Osteoblast (primary cell): ENCODE results near the gene AMBRA1. TPM values are rescaled to one million over a fixed set of nuclear protein-coding genes. Genes with fewer than 3 reads are reported as not detected.

Experiments
- DNase-seq: peaks from one replicate; pipeline ENCODE4 v3.0.0; 2011; ENCODE audit warnings: low spot score, mixed read lengths; ENCODE audit not compliant: insufficient read length; ENCODE audit errors: missing footprints
- H2AFZ ChIP-seq: 2 replicates; pipeline ENCODE4 v1.6.0; 2011; ENCODE audit warnings: mild to moderate bottlenecking, low read length
- H3K27ac ChIP-seq: 2 replicates; pipeline ENCODE4 v1.5.1; 2011; ENCODE audit warnings: mild to moderate bottlenecking, low read depth, low read length, moderate library complexity
- H3K27me3 ChIP-seq: 2 replicates; pipeline ENCODE4 v1.6.0; 2012; ENCODE audit warnings: mild to moderate bottlenecking, control low read depth, inconsistent platforms, low read length, moderate library complexity; ENCODE audit not compliant: insufficient read depth
- H3K36me3 ChIP-seq: 2 replicates; pipeline ENCODE4 v1.5.1; 2011; ENCODE audit warnings: mild to moderate bottlenecking, low read length, control low read depth, moderate library complexity; ENCODE audit not compliant: insufficient read depth
- H3K4me1 ChIP-seq: 2 replicates; pipeline ENCODE4 v1.5.1; 2011; ENCODE audit warnings: mild to moderate bottlenecking, low read length, control low read depth, moderate library complexity; ENCODE audit not compliant: insufficient read depth
- H3K4me2 ChIP-seq: 2 replicates; pipeline ENCODE4 v1.6.0; 2011; ENCODE audit warnings: mild to moderate bottlenecking, low read length; ENCODE audit not compliant: insufficient read depth
- H3K4me3 ChIP-seq: fragments of 200-600 bp; sonication (generic); 3 replicates; pipeline ENCODE4 v1.5.1; 2012; ENCODE audit warnings: mild to moderate bottlenecking, low read length, inconsistent platforms; ENCODE audit not compliant: insufficient read depth
- H3K79me2 ChIP-seq: 2 replicates; pipeline ENCODE4 v1.6.0; 2012; ENCODE audit warnings: mild to moderate bottlenecking, low read length, control low read depth, inconsistent platforms; ENCODE audit not compliant: insufficient read depth
- H3K9me3 ChIP-seq: 2 replicates; pipeline ENCODE4 v1.5.1; 2011; ENCODE audit warnings: low read depth, low read length, control low read depth
- H4K20me1 ChIP-seq: 2 replicates; pipeline ENCODE4 v1.6.0; 2012; ENCODE audit warnings: mild to moderate bottlenecking, low read length, control low read depth; ENCODE audit not compliant: insufficient read depth
- total RNA-seq: library from RNA; depleted of rRNA; stranded (reverse); fragments of >200 nt; gene quantifications from 2 replicates; pipeline ENCODE4 v1.2.3, GENCODE V29; 2012
- TF ChIP-seq, protein P1 (sequence below): IDR thresholded peaks from 2 replicates; pipeline ENCODE4 v1.5.1; 2011; ENCODE audit warnings: mild to moderate bottlenecking, low read depth, low read length, moderate library complexity; ENCODE audit errors: extremely low read depth

Gene AMBRA1
- total RNA-seq, 1 donor: 29.7 TPM

DNA sequence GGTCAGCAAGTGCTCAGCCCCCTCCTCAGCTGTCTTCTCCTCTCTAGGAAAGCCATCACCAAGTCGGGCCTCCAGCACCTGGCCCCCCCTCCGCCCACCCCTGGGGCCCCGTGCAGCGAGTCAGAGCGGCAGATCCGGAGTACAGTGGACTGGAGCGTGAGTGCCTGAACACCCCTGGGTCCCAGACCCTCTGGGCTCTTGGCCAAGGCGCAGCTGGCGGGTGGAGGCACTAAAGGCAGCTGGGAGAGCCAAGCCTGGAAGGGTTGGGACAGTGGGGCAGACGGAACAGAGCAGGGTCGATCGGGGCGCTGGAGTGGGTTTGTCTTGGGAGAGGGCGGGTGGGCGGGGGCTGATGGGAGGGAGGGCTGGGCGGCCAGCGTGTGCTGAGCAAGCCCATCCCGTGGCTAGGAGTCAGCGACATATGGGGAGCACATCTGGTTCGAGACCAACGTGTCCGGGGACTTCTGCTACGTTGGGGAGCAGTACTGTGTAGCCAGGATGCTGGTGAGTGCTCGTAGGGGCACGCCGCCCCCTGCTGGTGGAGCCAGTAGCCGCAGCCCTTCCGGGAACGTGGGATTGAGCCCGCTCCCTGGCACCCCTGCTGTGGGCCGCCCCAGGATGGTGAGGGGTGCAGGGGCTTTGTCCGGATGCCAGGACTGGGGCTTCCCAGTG lies 226.4 kb downstream of the AMBRA1 start:
- H3K27ac ChIP-seq: no peak overlapping the region
- peaks cover 26% of the 10 kb centered on the region for H4K20me1 ChIP-seq
- H3K79me2 ChIP-seq: peaks cover 27% of the 10 kb centered on the region
- no peaks in the 10 kb centered on the region for H3K9me3 ChIP-seq
- no peaks in the 10 kb centered on the region for H3K27me3 ChIP-seq
- H2AFZ ChIP-seq: no peak overlapping the region
- DNase-seq: peak; percentile 68
- H3K4me1 ChIP-seq: peaks cover 16% of the 10 kb centered on the region
- H3K4me3 ChIP-seq: no peak overlapping the region
- no peak overlapping the region for H3K4me2 ChIP-seq
- peaks cover 19% of the 10 kb centered on the region for H3K36me3 ChIP-seq
- TF ChIP-seq, protein P1, sequence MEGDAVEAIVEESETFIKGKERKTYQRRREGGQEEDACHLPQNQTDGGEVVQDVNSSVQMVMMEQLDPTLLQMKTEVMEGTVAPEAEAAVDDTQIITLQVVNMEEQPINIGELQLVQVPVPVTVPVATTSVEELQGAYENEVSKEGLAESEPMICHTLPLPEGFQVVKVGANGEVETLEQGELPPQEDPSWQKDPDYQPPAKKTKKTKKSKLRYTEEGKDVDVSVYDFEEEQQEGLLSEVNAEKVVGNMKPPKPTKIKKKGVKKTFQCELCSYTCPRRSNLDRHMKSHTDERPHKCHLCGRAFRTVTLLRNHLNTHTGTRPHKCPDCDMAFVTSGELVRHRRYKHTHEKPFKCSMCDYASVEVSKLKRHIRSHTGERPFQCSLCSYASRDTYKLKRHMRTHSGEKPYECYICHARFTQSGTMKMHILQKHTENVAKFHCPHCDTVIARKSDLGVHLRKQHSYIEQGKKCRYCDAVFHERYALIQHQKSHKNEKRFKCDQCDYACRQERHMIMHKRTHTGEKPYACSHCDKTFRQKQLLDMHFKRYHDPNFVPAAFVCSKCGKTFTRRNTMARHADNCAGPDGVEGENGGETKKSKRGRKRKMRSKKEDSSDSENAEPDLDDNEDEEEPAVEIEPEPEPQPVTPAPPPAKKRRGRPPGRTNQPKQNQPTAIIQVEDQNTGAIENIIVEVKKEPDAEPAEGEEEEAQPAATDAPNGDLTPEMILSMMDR: peak; percentile 64

DNA sequence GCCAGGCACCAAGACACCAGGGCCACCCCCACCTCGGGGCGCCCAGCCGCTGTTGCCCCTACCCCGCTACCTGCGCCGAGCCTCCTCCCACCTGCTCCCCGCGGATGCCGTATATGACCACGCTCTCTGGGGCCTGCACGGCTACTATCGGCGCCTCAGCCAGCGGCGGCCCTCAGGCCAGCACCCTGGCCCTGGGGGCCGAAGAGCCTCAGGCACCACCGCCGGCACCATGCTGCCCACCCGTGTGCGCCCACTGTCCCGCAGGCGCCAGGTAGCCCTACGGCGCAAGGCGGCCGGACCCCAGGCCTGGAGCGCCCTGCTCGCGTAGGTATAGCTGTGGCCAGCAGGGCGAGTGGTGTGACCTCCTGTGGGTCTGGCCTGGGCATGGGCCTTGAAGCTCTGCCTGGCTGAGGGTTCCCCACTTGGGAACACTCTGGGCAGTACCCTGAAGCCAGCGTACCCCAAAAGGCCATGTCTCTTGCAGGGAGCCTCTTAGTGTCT lies 227.1 kb downstream of the AMBRA1 start:
- no peak for DNase-seq
- H3K36me3 ChIP-seq: peaks cover 18% of the 10 kb centered on the region
- peaks cover 22% of the 10 kb centered on the region for H3K4me1 ChIP-seq
- H3K27me3 ChIP-seq: no peaks in the 10 kb centered on the region
- peaks cover 34% of the 10 kb centered on the region for H3K79me2 ChIP-seq
- H3K4me3 ChIP-seq: no peak overlapping the region
- no peaks in the 10 kb centered on the region for H3K9me3 ChIP-seq
- H4K20me1 ChIP-seq: peaks cover 26% of the 10 kb centered on the region
- no peak overlapping the region for H3K27ac ChIP-seq
- H3K4me2 ChIP-seq: no peak overlapping the region
- no peak overlapping the region for H2AFZ ChIP-seq
- TF ChIP-seq, protein P1: no peak

- Histone ChIP-seq H3K9me3 (no peaks in the 10 kb centered on the region), H3K36me3 (peaks cover 18% of the 10 kb centered on the region), H3K27ac (no peak overlapping the region), H3K4me2 (no peak overlapping the region), H4K20me1 (peaks cover 26% of the 10 kb centered on the region), H3K27me3 (no peaks in the 10 kb centered on the region), H3K79me2 (peaks cover 36% of the 10 kb centered on the region), H2AFZ (no peak overlapping the region), H3K4me1 (peaks cover 27% of the 10 kb centered on the region), H3K4me3 (no peak overlapping the region)
- TF ChIP-seq, protein P1: no peak
- DNase-seq: no peak
Measured at GRCh38 chr11:46366260-46366659, 227.6 kb downstream of the AMBRA1 start.

DNA sequence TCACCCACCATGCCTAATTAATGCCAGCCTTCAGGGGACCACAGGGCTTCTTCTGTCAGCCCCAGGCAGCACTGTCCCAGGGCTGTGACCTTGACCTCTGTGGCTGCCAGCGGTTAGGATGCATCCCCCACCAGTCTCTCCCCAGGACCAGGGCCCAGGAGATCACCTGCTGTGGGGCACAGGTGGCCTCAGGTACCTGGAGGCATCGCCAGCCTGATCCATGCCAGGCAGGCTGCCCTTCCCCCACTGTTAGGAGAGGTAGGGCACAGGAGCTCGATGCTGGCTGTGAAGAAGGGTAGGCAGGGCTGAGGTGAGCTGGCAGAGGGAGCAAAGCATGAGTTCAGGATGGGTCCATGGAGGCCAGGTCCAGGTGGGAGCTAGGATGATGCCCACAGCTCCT lies 229.0 kb downstream of the AMBRA1 start:
- Histone ChIP-seq H3K36me3 (peaks cover 11% of the 10 kb centered on the region), H3K9me3 (no peaks in the 10 kb centered on the region), H2AFZ (no peak overlapping the region), H3K4me1 (peaks cover 33% of the 10 kb centered on the region), H3K4me3 (no peak overlapping the region), H4K20me1 (peaks cover 24% of the 10 kb centered on the region), H3K79me2 (peaks cover 41% of the 10 kb centered on the region), H3K27ac (no peak overlapping the region), H3K4me2 (no peak overlapping the region), H3K27me3 (no peaks in the 10 kb centered on the region)
- DNase-seq: no peak
- TF ChIP-seq, protein P1: no peak
